Activated T-cell treated with anti-CD3 and anti-CD28 coated beads for 1 hour (primary cell): ENCODE results near the gene ZCCHC10.
"Not testable (repeated sequence)": the region's sequence is repeated elsewhere in the genome, so short reads cannot be mapped to it uniquely, and the experiment has no call there.

Source experiments
- DNase-seq: peaks from one replicate; pipeline ENCODE4 v3.0.0-alpha.2; 2020; ENCODE audit warnings: low read depth

Gene ZCCHC10

GRCh38 chr5:133025804-133026663 is at the start of gene ZCCHC10:
ZCCHC10 (minus strand) TSS chr5:133026549; CDS start chr5:133026537, 12 bp downstream.
- DNase-seq: peak; percentile 86

GRCh38 chr5:133075572-133076536 is 49.5 kb upstream of the ZCCHC10 start:
- no peak for DNase-seq

- no peak for DNase-seq
These were observed 45.7 kb upstream of the ZCCHC10 start for GRCh38 chr5:133072021-133072420.

GRCh38 chr5:133066045-133066444 is 39.7 kb upstream of the ZCCHC10 start:
- DNase-seq: no peak

- DNase-seq: no peak
These were observed 39.1 kb upstream of the ZCCHC10 start for GRCh38 chr5:133065471-133065870.

- DNase-seq: no peak
These were observed 37.6 kb upstream of the ZCCHC10 start for GRCh38 chr5:133063965-133064364.

- DNase-seq: no peak
These were observed 35.9 kb upstream of the ZCCHC10 start for GRCh38 chr5:133062276-133062675.

- DNase-seq: no peak
These were observed 33.3 kb upstream of the ZCCHC10 start for GRCh38 chr5:133059621-133060020.

GRCh38 chr5:133056891-133057290 is 30.5 kb upstream of the ZCCHC10 start:
- no peak for DNase-seq

- no peak for DNase-seq
These were observed 28.5 kb upstream of the ZCCHC10 start for GRCh38 chr5:133054697-133055471.

GRCh38 chr5:133053448-133053847 is 27.1 kb upstream of the ZCCHC10 start:
- DNase-seq: no peak

GRCh38 chr5:133052317-133053175 is 26.2 kb upstream of the ZCCHC10 start:
- DNase-seq: peak; percentile 19

GRCh38 chr5:133051542-133052316 is 25.4 kb upstream of the ZCCHC10 start, which contains the start of gene HSPA4:
HSPA4 (plus strand) TSS chr5:133052013; CDS start chr5:133052251, 238 bp downstream.
- DNase-seq: peak; percentile 93

GRCh38 chr5:133051061-133051541 is 24.8 kb upstream of the ZCCHC10 start:
- DNase-seq: no peak

- DNase-seq: no peak
These were observed 24.2 kb upstream of the ZCCHC10 start for GRCh38 chr5:133050521-133050920.

GRCh38 chr5:133049726-133050048 is 23.3 kb upstream of the ZCCHC10 start:
- no peak for DNase-seq

- no peak for DNase-seq
These were observed 22.8 kb upstream of the ZCCHC10 start for GRCh38 chr5:133048993-133049725.

- DNase-seq: no peak
These were observed 21.1 kb upstream of the ZCCHC10 start for GRCh38 chr5:133047404-133047803.

GRCh38 chr5:133046560-133046959 is 20.2 kb upstream of the ZCCHC10 start:
- not testable (repeated sequence) for DNase-seq
